HL-60 (cell line): ENCODE results near the gene NCK2.

Source experiments
- CTCF ChIP-seq: IDR thresholded peaks from one replicate; pipeline ENCODE4 v1.5.1; 2011; ENCODE audit warnings: low read length, control low read depth, inconsistent platforms; ENCODE audit not compliant: insufficient read depth
- GABPA ChIP-seq: IDR thresholded peaks from 2 replicates; pipeline ENCODE4 v1.6.1; 2012; ENCODE audit warnings: low read depth
- POLR2AphosphoS5 ChIP-seq: IDR thresholded peaks from 2 replicates; pipeline ENCODE4 v1.6.1; 2012; ENCODE audit warnings: low read depth
- REST ChIP-seq: IDR thresholded peaks from 2 replicates; pipeline ENCODE4 v1.6.1; 2012; ENCODE audit warnings: low read depth; ENCODE audit not compliant: insufficient replicate concordance
- SPI1 ChIP-seq: IDR thresholded peaks from 2 replicates; pipeline ENCODE4 v1.6.1; 2012; ENCODE audit warnings: low read depth, mild to moderate bottlenecking, borderline replicate concordance

GRCh38 chr2:105881286-105882136 lies 136.8 kb downstream of the NCK2 start:
- no peak for TF ChIP-seq CTCF
- no peak for TF ChIP-seq POLR2AphosphoS5
- no peak for TF ChIP-seq REST
- no peak for TF ChIP-seq SPI1
- TF ChIP-seq GABPA: no peak
